Measurements from ENCODE around the gene ARMC3. TPM values are rescaled to one million over a fixed set of nuclear protein-coding genes. Genes with fewer than 3 reads are reported as not detected.

The ARMC3 gene
- polyA plus RNA-seq, 3 donors = 10.5 to 14.1 (median 14.0) TPM

Other genes with a start within 250 kb of the ARMC3 start
- gene PIP4K2A, start 213.5 kb upstream of the ARMC3 start, polyA plus RNA-seq (ENCODE audit: insufficient read length in 3 of 3) = 10 to 100 TPM; 22.6 to 29.0 (median 27.2) TPM
- 10 to 100 TPM; 43.9 to 51.5 (median 45.9) TPM for gene MSRB2, start 167.5 kb downstream of the ARMC3 start, polyA plus RNA-seq (ENCODE audit: insufficient read length in 3 of 3)

Data from renal cortex interstitium (tissue), 3 donors.